Skeletal muscle cell (primary cell): ENCODE measurements around the gene RPS6KA5.
"Not testable (repeated sequence)": the region's sequence is repeated elsewhere in the genome, so short reads cannot be mapped to it uniquely, and the experiment has no call there.

ENCODE experiments used
- DNase-seq: peaks from one replicate; pipeline ENCODE4 v3.0.0-alpha.2; 2010; ENCODE audit warnings: low read depth
- H3K4me3 ChIP-seq: 2 replicates; pipeline ENCODE4 v1.5.1; 2011; ENCODE audit warnings: low read depth, mild to moderate bottlenecking, control low read depth, low read length, moderate library complexity

Gene RPS6KA5

DNA sequence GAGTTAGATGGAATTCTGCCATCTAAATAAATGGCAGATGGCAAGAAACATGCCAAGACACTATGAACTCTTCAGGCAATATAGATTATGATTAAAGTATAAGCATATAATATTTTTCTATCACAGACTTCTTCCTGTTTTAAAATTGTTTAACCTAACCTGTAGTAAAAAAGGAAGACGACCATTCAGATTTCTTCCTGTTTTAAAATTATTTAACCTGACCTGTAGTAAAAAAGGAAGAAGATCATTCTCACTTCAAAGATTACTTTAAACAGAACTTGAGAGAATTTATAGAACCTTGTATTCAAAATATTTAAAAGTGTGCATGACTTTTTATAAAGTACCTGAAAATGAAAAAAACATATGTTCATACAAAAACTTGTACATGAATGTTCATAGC lies 63.5 kb downstream of the RPS6KA5 start:
- H3K4me3 ChIP-seq: no peak overlapping the region
- DNase-seq: no peak

DNA sequence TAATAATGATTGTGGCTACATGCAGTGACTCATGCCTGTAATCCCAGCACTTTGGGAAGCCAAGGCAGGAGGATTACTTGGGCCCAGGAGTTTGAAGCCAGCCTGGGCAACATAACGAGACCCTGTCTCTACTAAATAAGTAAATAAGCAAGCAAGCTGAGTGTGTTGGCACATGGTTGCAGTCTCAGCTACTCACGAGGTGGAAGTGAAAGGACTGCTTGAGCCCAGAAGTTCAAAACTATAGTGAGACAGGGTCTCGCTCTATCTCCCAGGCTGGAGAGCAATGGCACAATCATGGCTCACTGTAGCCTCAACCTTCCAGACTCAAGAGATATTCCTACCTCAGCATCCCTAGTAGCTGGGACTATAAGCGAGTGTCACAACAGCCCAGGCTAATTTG lies 64.7 kb downstream of the RPS6KA5 start:
- H3K4me3 ChIP-seq: no peak overlapping the region
- no peak for DNase-seq

DNA sequence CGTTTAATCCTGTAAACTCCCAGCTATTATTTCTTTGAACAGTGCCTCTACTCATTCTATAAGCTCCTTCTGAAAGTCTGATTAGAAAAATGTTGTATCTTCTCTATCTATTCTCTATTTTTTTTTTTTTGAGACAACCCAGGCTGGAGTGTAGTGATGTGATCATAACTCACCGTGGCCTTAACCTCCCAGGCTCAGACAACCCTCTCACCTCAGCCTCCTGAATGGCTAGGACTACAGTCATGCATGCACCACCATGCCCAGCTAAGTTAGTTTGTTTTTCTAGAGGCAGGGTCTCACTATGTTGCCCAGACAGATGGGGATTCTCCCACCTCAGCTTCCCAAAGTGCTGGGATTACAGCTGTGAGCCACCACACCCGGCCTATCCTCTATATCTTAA lies 66.6 kb downstream of the RPS6KA5 start:
- H3K4me3 ChIP-seq: no peak overlapping the region
- DNase-seq: no peak

DNA sequence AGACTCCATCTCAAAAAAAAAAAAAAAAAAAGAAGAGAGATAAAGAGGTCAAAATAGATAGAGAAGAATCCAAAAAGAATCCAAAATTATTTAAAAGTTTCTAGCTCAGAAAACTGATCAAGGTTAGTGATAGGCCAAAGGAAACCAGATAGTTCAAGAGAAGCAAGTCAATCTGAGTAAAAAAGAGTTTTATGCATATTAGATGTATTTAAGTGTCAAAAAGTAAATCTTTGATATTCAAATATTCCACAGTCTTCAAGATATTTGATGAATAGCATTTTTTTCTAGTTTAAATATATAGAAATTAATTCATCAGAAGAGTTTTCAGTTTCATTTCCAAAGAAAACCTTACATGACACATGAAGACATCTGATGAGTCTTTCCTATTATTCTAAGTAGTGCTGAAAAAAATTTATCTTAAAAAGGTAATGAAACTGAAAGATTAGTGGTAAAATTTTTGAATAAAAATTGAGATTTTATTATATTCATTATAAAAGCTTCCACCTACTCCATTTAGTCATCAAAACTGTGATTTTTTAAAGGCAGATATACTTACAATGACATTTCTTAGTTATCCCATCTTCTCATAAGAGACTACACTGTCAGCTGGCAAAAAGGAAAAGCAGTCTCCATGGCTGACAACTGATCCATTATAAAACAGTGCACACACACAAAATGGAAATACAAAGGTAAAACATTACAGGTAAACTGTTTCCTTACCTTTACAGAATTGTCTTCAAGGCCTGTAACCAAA lies 68.6 kb downstream of the RPS6KA5 start:
- no peak overlapping the region for H3K4me3 ChIP-seq
- no peak for DNase-seq

DNA sequence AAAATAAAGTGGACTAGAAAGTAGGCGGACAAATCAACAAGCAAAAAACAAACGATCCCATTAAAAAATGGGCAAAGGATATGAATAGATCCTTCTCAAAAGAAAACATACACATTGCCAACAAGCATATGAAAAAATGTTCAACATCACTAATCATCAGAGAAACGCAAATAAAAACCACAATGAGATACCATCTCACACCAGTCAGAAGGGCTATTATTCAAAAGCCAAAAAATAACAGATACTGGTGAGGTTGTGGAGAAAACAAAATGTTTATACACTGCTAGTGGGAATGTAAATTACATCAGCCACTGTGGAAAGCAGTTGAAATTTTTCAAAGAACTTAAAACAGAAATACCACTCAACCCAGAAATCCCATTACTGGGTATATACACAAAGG lies 70.3 kb downstream of the RPS6KA5 start:
- H3K4me3 ChIP-seq: no peak overlapping the region
- no peak for DNase-seq

DNA sequence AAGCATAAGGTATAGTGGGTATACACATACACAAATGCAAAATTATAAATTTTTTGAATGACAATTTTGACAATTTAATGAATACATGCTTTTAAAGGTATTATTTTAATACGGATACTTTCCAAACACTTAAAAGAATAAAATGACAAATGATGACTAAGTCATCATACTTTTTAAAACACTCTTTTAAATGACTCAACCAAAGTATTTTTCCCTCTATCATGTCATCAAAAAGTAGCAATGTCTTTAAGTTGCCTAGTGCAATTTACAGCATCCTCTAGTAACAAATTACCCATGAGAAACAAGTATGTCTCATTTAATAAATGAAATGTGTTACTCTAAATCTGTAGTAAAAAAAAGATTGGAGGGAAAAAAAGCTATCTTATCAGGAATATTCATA lies 73.3 kb downstream of the RPS6KA5 start:
- no peak for DNase-seq
- no peak overlapping the region for H3K4me3 ChIP-seq

DNA sequence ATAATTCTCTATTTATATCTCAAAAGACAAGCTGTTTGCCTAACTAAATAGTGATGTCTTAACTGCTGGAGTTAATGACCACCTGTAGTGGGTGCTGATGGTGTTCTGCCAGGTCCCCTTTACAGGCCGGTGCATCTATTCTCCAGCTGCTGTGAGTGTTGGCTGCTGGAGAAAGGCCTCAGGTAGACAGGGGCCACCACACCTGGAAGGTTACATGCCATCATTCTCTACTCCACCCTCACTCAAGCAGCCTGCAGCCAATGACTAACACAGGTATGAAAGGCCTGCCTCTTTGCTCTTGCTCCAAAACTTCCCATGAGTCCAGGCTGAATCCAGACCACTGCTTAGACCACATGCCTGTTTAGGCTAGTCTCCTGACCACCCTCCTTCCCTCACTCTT lies 73.9 kb downstream of the RPS6KA5 start:
- DNase-seq: no peak
- H3K4me3 ChIP-seq: no peak overlapping the region

DNA sequence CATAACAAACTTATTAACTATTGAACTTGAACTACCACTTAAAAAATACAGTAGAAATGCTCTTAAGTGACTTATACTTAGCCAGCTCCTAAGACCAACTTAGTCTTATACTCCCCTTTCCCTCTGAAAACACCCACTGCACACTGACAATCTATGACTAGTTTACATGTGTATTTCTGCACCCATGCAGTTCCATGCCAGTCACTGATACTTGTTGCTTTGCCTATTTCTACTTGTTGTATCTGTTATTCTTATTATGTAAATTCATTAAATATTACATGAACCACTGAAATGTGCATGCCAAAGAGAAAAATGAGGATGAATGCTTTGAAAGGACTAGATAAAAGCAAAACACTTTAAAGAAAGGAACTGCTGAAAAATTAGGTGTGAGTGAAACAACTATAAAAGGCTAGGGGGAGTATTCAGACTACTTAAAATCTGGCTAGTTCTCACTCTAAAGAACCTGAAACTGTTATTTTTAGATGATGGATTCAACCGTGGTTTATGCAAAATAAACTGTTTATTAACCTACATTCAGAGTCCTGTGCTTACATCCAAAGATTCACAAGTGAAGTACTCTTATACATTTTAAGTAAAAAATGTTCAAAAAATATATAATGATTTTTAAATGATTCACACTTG lies 74.7 kb downstream of the RPS6KA5 start:
- no peak for DNase-seq
- no peak overlapping the region for H3K4me3 ChIP-seq

DNA sequence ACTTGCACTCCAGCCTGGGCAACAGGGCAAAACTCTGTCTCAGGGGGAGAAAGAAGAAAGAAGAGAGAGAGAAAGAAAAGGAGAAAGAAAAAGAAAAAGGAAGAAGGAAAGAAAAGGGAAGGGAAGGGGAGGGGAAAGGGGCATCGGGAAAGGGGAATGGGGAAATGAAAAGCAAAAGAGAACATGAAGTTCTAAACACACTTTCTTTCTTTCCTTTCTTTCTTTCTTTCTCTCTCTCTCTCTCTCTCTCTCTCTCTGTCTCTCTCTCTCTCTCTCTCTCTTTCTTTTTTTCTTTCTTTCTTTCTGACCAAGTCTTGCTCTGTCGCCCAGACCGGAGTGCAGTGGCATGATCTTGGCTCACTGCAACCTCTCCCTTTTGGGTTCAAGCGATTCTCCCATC lies 76.9 kb downstream of the RPS6KA5 start:
- no peak overlapping the region for H3K4me3 ChIP-seq
- DNase-seq: no peak

DNA sequence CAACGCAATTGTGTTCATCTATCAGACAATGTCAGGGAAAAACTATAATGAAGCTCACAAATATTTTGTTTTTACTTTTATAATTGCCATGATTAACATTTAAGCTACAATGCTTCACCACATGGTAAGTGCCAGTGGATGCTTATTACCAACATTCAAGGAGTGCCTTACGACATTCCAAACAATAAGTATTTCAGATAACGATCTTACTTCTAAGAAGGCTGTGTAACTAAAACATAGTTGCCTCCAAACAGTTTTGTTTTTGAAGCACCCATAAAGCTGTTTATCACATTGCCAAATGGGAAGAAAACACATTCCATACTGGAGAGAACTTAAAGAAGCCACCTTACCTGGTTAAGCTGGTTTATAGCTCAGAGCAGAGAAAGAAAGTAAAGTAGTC lies 78.8 kb downstream of the RPS6KA5 start:
- DNase-seq: no peak
- no peak overlapping the region for H3K4me3 ChIP-seq

DNA sequence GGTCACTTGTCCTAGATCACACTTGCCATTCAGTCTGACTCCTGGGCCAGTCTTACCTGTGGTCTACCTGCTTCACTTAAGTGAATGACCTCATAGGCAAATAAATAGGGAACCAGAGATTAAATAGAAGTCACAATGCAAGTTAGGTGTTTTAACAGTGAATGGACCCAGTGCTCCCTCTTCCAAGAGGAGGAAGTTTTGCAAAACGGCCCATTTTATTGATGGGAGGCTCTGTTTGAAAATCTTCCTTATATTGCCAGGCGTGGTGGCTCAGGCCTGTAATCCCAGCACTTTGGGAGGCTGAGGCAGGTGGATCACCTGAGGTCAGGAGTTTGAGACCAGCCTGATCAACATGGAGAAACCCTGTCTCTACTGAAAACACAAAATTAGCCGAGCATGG lies 79.8 kb downstream of the RPS6KA5 start:
- not testable (repeated sequence) for DNase-seq, H3K4me3 ChIP-seq

DNA sequence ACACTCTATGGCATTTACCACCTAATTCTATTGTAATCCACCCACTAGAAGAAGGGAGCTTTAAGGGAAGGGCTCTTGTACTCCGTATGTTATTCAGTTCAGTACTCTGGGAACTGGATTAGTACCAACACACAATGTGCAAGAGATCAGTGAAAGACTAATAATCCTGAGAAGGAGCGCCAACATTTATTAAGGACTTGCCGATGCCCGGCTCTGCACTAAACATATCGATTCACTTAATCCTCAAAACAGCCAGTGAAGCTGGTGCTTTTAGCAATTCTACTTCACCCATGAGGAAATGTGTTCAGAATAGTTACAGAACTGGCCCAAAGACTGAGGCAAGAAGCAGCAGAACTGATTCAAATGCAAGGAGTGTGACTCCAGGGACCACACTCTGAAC lies 80.9 kb downstream of the RPS6KA5 start:
- H3K4me3 ChIP-seq: no peak overlapping the region
- DNase-seq: no peak

DNA sequence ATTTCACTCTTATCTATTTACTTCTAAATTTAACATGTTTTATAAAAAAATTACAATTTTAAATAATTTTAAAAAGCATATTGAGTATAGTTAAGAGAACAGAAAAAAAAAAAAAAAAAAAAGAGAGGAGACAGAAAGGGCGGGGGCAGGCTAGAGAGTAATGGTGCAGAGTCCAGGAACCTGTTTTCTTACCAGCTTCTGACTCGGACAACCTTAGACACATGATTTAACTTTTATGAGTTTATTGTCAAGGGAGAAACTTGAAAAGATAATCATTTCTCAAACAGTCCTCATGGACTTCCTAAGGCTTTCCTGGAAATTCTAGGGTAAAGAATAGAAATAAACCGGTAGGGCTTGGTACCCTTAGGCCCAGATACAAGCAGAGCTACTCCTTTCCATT lies 84.3 kb downstream of the RPS6KA5 start:
- no peak for DNase-seq
- no peak overlapping the region for H3K4me3 ChIP-seq

DNA sequence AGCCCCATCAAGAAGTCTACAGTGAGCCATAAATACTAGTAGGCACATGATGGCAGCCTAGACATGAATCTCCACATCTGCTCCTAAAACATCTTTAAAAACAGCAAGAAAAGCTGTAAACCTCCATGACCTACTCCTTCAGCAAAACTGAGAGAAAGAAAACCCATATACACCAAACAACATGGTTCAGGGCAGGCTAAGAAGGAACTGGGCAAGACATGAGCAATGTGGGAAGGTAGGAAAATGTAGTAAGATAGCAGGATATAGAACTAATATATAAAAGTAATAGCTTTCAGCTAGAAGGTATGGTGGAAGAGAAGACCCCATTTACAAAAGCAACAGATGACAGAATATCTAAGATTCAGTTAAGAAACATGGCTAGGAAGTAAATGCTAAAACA lies 88.8 kb downstream of the RPS6KA5 start:
- no peak overlapping the region for H3K4me3 ChIP-seq
- DNase-seq: no peak

DNA sequence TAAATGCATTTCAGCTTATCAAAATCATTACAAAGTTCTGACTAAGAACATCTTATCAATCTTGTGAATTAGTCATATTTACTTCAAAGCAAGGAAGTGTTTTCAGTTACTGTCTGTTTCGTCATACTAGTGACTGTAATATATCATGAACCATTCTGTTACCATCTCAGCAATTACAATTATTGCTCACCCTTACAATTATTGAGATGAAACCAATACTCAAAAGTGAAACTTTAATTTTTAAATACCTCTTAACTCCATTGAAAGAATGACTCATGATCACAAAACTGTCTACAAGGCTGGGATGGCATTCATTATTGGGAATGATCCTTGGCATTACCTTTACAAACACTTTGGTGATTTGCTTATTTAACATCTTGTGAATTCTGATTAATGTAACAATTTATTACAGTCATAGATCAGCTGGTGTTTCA lies 90.3 kb downstream of the RPS6KA5 start:
- no peak for DNase-seq
- no peak overlapping the region for H3K4me3 ChIP-seq

DNA sequence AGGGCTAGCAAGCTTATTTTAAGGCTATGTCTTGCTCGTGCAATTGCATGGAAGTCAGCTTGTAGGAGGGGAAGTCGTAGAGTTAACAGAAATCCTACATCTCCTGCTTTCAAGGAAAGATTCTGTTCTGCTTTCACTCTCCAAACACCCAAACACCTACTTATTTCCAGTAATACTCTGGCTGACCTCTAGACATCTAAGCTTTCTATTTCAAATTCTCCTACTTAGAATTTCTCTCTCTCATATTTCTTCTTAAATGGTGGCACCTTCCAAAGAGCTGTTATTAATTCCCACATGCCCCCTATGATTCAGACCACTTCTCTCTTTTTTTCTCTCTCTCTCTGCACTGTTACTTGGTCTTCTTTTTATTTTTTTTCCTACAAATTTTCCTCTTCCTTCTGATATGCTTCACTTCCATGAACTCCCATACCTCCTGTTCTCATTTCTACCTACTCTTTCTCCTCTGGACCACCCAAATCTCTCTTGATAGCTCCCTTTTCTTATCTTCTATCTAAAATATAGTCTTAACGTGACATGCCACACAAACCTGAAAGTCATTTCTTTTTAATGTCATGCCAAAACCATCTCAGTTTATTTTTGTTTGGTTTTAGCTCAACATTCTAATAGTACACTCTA lies 90.8 kb downstream of the RPS6KA5 start:
- H3K4me3 ChIP-seq: no peak overlapping the region
- no peak for DNase-seq

DNA sequence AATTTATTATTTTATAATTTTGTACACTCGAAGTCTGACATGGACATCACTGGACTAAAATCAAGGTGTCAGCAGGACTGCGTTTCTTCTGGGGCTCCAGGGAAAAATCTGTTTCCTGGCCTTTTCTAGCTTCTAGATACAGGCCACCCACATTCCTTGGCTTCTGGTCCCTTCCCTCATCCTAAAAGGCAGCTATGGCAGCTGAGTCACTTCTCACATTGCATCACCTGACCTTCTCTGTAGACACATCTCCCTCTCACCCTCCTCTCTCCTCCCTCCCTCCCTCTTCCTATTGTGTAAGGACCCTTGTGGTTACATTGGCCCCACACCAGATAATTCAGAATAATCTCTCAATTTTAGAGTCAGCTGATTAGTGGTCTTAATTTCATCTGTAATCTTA lies 92.4 kb downstream of the RPS6KA5 start:
- no peak for DNase-seq
- no peak overlapping the region for H3K4me3 ChIP-seq

DNA sequence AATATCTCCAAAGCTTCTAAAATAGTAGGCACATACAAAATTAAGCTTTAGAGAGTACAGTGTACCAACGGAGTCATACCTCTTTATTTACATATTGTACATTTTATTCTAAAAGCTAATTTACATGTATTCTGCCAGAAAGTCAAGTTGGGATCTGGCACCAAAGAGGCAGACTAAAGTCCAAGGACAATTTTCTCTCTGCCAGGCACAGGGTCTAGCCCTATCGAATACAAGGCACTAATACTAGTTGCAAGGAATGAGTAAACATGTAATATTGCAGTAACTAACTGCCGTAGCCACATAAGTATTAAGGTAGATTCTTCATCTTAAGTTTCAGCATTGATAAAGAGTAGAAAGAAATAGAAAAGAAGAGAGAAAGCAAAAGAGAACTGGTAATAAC lies 93.9 kb downstream of the RPS6KA5 start:
- no peak for DNase-seq
- H3K4me3 ChIP-seq: no peak overlapping the region

DNA sequence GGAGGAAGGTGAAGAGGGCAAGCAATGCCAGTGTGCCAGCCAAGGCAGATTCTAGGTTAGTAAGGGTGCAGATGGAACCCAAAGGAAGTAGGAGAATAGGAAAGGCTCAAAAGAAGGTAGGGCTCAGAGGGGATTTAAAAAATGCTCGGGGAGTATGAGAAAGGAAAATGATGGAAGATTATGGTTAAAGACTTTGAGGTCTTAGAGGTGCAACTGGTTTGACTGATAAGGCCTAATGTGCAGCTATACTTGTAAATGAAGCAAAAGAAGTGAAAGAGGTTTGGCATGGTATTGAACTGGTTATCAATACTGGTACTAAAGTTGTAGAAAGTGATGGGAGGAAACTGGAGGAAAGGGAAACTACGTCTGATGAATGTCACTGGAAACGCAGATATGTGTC lies 94.7 kb downstream of the RPS6KA5 start:
- no peak for DNase-seq
- H3K4me3 ChIP-seq: no peak overlapping the region

DNA sequence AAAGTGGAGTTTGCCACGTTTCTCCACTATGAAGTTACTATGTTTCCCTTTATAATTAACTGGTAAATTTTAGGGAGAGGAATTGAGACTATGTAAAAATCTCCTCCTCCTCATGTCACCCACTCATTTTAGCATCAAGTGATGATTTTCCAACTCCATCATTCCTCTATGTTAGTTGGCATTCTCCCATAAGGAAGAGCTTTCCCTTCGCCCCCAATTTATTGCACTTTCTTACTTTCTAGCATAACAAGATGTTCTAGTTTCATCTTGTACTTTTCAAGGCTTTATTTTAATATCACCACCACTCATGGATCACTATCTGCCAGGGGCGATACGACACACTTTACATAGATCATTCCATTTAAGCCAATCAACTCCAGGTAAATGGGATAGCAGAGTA lies 97.1 kb downstream of the RPS6KA5 start:
- H3K4me3 ChIP-seq: no peak overlapping the region

DNA sequence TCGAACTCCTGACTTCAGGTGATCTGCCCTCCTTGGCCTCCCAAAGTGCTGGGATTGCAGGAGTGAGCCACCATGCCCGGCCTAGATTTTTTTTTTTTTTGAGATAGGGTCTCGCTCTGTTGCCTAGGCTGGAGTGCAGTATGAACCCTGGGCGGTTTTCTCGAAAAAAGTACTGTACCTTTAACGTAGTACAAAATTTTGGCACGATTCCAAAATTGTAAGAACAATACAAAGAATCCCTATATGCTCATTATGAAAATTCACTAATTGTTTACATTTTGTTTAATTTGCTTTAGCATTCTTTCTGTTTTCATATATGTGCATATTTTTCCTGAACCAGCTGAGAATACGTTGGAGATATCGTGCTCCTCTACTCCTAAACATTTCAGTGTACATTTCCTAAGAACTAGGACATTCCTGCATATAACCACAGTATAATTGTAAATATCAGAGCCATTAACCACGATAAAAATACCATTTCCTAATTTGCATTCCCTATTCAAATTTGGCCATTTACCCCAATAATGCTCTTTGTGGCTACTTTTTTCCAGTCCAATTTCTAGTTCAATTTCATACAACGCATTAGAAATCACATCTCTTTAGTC lies 97.8 kb downstream of the RPS6KA5 start:
- no peak for DNase-seq
- no peak overlapping the region for H3K4me3 ChIP-seq

More for the DNA sequence above, 97.1 kb downstream of the RPS6KA5 start:
- DNase-seq: no peak
